ENCODE results near the gene RAB28.

- no peak for TF ChIP-seq POLR2A (IDR thresholded peaks at IDR 0.05)
- no peak for TF ChIP-seq CTCF (IDR thresholded peaks at IDR 0.05)
These were observed 38.0 kb downstream of the RAB28 start for GRCh38 chr4:13445841-13446790.

Data from lower leg skin (tissue), 3 donors.